Activated naive CD8-positive, alpha-beta T cell (primary cell): ENCODE results near the gene ANKRD16.
"Not testable (repeated sequence)": the region's sequence is repeated elsewhere in the genome, so short reads cannot be mapped to it uniquely, and the experiment has no call there.

Source experiments
- H3K27ac Mint-ChIP-seq: one replicate; pipeline ENCODE4 v1.8.0; 2021; ENCODE audit warnings: mixed read lengths
- H3K27me3 Mint-ChIP-seq: one replicate; pipeline ENCODE4 v1.8.0; 2021; ENCODE audit warnings: mixed read lengths
- H3K36me3 Mint-ChIP-seq: one replicate; pipeline ENCODE4 v1.8.0; 2021; ENCODE audit warnings: mixed read lengths
- H3K4me1 Mint-ChIP-seq: one replicate; pipeline ENCODE4 v1.8.0; 2021; ENCODE audit warnings: low read depth, mixed read lengths
- H3K4me3 Mint-ChIP-seq: one replicate; pipeline ENCODE4 v1.8.0; 2021; ENCODE audit warnings: mild to moderate bottlenecking, mixed read lengths
- H3K9me3 Mint-ChIP-seq: one replicate; pipeline ENCODE4 v1.8.0; 2021; ENCODE audit warnings: low read depth, mixed read lengths

ANKRD16 gene

DNA sequence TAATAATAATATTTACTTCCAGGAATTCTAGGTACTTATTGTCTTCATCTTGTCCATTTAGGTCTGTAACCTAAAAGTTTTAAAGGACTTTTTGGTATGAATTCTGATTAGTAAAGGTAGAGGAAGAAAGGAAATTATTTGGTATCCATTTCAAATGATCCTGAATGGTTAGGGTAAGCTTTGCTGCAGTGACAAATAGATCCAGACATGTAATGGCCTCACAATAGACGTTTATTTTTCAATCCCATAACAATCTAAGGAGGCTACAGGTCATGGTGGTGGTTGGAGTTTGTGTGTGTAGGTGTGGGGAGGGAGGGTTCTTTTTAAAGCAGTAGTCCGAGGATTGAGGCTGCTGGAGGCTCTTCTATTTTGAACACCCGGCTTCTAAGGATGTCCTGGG is 5.7 kb upstream of the ANKRD16 start:
- Mint-ChIP-seq H3K27me3 (no peaks in the 10 kb centered on the region), H3K36me3 (peaks cover 22% of the 10 kb centered on the region), H3K9me3 (no peaks in the 10 kb centered on the region), H3K4me1 (peaks cover 40% of the 10 kb centered on the region), H3K4me3 (no peak overlapping the region), H3K27ac (no peak overlapping the region)

DNA sequence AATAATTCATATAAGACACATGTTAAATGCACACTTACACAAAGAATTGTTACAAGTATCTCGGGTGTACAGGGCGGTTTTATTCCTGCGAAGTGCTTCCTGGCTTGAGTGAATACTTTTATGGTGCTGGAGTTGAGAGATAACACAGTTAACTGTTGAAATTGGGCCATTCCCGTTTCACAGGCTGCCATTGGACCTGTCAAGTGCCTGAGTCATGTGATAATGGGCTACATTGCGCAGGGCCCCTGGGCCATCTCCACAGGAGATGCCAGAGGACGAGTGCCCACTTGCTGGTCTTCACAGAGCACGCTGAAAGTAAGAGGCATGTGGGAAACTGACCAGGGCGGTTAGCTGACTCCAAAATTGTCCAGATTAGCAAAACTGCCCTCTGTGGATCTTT is 5.2 kb upstream of the ANKRD16 start:
- Mint-ChIP-seq H3K27me3 (no peaks in the 10 kb centered on the region), H3K4me1 (peaks cover 40% of the 10 kb centered on the region), H3K9me3 (no peaks in the 10 kb centered on the region), H3K36me3 (peaks cover 22% of the 10 kb centered on the region), H3K27ac (no peak overlapping the region), H3K4me3 (no peak overlapping the region)

DNA sequence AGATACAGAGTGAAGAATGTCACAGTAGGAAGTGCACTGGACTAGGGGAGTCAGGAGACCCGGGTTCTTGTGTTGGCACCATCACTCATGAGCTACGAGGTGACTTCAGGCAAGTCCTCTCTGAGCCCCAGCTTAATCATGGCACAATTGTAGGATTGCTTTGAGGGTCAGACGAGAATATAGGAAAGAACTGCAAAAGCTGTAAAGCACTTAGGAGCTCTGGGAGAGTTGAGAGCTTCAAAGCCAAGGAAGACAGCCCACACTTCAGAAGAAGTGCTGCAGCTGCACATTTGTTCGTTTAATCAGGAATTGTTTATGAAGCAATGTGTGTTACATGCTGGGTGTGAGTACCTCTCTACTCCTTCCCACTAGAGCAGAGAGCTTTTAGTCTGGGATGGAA is 4.7 kb upstream of the ANKRD16 start:
- Mint-ChIP-seq H3K27ac (no peak overlapping the region), H3K27me3 (no peaks in the 10 kb centered on the region), H3K4me1 (peaks cover 40% of the 10 kb centered on the region), H3K9me3 (no peaks in the 10 kb centered on the region), H3K36me3 (peaks cover 22% of the 10 kb centered on the region), H3K4me3 (no peak overlapping the region)

DNA sequence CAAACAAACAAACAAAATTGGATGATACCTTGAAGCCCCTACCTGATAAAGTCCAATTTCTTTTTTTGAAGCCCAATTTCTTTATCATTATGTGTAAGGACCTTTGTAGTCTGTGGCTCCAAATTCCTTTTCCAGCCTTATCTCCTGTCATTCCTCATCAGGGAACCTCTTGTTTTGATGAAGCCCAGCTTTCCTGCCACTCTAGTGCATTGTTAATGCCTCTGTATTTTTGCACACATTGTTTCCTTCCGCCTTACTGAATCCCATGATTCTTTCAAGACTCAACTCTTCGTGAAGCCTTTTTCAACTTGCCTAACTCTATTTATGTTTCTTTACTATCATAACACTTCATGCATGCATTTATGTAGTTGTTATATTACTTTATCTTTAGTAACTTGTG is 3.6 kb upstream of the ANKRD16 start:
- Mint-ChIP-seq H3K4me3 (no peak overlapping the region), H3K9me3 (no peaks in the 10 kb centered on the region), H3K27ac (no peak overlapping the region), H3K4me1 (peaks cover 45% of the 10 kb centered on the region), H3K36me3 (peaks cover 22% of the 10 kb centered on the region), H3K27me3 (no peaks in the 10 kb centered on the region)

DNA sequence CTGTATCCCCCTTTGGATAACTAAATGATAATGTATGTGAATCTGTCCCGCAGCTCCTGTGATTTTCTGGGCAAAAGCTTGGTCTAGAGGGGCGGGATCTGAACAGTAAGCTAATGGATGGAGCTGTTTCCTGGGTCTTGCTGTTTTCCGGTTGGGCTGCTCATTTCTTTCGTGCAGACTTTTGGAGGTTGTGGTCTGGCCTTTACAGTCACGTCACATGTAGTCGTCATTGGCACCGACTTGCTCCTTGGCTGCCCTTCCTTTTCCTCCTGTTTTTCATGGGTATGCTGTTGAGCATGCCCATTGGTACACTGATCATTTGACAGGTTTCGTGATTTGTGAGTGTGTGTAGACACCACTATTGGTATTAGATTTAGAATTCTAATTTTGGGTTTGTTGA is 2.3 kb upstream of the ANKRD16 start:
- no peaks in the 10 kb centered on the region for H3K27me3 Mint-ChIP-seq
- no peaks in the 10 kb centered on the region for H3K9me3 Mint-ChIP-seq
- peaks cover 54% of the 10 kb centered on the region for H3K4me1 Mint-ChIP-seq
- peak overlapping the region; percentile 34 for H3K27ac Mint-ChIP-seq
- peak overlapping the region; percentile 95 for H3K4me3 Mint-ChIP-seq
- H3K36me3 Mint-ChIP-seq, result peaks cover 13% of the 10 kb centered on the region

DNA sequence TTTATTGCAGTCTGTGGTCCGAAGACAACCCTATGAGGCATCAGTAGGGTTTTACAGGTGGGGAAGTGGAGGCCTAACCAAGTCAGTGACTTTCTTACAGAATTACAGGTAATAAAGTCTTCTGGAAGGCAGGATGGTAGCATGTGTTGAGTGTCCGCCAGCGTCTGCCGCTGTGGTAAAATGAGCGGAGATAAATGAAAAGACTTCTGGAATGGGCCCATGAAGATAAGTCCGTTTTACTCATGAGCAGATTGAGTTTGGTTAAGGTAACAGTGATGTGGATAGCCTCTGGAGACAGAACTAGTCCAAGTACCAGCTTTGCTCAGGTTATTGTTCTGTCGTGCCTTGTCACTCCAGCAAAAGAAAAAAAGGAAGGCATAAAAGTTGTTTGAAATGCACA is 1.3 kb upstream of the ANKRD16 start:
- Mint-ChIP-seq H3K36me3 (peaks cover 11% of the 10 kb centered on the region), H3K4me3 (peak overlapping the region; percentile 95), H3K27ac (peak overlapping the region; percentile 83), H3K27me3 (no peaks in the 10 kb centered on the region), H3K4me1 (peaks cover 55% of the 10 kb centered on the region), H3K9me3 (no peaks in the 10 kb centered on the region)

DNA sequence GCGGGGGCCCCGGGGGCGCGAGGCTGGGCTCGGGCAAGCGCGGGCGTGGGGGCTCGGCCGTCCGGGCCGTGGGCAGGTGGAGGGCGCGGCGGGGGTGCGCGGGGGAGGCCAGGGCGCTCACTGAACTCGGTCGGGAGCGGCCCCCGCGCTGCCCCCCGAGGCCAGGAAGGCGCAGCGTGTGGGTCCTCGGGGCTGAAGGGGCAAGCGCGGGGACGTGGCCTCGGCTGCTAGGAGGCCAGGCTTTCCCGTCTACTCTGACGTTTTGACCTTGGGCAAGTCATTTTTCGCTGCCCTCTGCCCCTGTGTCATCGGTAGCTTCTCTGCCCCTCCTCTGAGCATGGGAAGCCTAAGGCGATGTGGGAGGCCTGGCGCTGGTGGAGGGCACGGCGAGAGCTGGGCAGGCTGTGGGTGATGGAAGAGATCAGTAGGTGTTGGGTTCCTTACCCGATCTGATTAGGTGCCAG is 791 bp upstream of the ANKRD16 start:
- Mint-ChIP-seq H3K4me3 (peak overlapping the region; percentile 95), H3K4me1 (peaks cover 51% of the 10 kb centered on the region), H3K27me3 (no peaks in the 10 kb centered on the region), H3K36me3 (peaks cover 8% of the 10 kb centered on the region), H3K9me3 (no peaks in the 10 kb centered on the region), H3K27ac (peak overlapping the region; percentile 83)

DNA sequence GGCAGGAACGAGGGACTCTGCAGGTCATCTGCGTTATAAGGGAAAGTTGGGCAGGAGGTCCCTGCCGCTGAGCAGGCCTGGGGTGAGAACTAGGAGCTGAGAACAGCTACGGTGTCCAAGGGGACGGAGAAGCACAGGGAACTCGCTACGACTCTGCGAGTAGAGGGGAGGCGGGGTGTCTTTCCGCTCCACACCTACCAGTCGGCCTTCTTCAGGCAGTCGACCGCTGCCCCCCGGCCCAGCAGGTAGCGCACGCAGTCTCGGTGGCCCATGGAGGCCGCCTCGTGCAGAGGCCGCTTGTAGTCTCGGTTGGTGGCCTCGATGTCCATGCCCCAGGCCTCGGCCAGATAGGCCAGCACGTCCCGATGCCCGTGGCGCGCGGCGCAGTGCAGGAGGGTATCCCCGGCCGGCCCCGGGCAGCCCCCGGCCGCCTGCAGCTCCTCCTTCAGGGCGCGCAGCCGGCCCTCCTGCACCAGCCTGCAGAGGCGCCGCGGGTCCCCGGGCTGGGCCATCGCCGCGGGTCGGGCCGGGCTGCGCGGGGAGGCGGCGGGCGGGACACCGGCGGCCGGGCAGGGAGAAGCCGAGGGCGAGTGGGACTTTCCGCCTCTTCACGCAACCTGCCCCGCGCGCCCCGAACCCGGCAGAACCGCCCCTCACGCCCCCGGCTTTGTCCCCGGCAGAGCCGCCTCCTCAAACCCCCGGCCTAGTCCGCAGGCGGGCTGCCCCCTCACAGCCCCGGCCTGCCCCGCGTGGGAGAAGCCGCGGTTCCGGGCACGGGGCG is 660 bp downstream of the ANKRD16 start:
- Mint-ChIP-seq H3K9me3 (no peaks in the 10 kb centered on the region), H3K27me3 (no peaks in the 10 kb centered on the region), H3K4me1 (peaks cover 45% of the 10 kb centered on the region), H3K4me3 (peak overlapping the region; percentile 97), H3K36me3 (peaks cover 7% of the 10 kb centered on the region), H3K27ac (peak overlapping the region; percentile 84)

DNA sequence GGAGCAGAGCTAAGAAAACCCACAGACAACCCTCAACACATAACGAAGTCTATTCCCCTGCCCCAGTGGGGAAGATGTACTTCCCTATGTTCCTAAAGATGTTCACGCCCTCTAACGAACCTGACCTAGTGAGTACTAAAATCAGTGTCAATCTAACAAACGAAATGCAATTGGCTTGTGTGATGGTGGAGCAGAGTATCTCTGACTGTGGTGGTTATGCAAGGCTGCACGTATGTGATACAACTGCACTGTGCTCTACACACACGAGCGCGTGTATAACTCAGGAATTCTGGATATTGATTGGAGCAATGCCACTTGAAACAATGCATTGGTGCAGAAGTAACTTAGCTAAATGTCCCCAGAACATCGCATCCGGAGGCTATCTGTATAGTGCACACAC is 1.3 kb downstream of the ANKRD16 start:
- Mint-ChIP-seq H3K4me1 (peaks cover 42% of the 10 kb centered on the region), H3K9me3 (no peaks in the 10 kb centered on the region), H3K27me3 (no peaks in the 10 kb centered on the region), H3K4me3 (peak overlapping the region; percentile 97), H3K36me3 (peaks cover 7% of the 10 kb centered on the region), H3K27ac (peak overlapping the region; percentile 84)

DNA sequence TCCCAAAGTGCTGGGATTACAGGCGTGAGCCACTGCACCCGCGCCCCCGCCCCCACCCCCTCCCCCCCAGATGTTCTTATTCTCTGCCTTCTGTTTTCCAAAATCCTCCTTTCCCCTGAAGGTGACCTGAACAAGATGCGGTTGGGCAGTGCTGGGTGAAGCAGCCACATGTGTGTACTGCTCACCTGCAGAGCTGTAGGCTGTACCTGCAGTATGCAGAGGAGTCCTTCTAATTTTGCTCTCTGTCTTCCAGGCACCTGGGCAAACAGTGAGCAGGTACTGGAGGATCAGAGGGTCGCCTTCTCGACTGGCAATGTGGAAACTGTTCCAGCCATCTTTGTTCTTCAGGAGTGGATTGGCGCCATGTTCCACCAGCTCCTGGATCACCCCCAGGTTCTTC is 2.1 kb downstream of the ANKRD16 start:
- Mint-ChIP-seq H3K4me1 (peaks cover 39% of the 10 kb centered on the region), H3K27ac (no peak overlapping the region), H3K36me3 (peaks cover 7% of the 10 kb centered on the region), H3K4me3 (peak overlapping the region; percentile 97), H3K27me3 (no peaks in the 10 kb centered on the region), H3K9me3 (no peaks in the 10 kb centered on the region)

DNA sequence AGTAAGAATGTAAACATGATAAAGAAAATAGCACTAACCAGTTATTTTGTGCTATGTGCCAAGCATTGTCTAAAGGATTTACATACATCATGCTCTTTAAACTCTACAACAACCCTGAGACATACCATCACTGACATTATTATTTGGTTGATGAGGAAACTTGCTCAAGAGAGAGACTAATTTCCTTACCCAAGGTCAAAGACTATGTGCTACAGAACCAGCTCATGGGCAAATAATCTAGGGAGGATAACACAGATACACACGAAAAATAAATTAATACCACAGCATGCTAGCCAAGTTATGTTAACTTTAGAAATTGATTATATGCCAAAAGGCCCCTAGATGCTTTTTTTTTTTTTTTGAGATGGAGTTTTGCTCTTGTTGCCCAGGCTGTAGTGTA is 2.7 kb downstream of the ANKRD16 start:
- peaks cover 32% of the 10 kb centered on the region for H3K4me1 Mint-ChIP-seq
- H3K27me3 Mint-ChIP-seq, result no peaks in the 10 kb centered on the region
- H3K36me3 Mint-ChIP-seq, result peaks cover 8% of the 10 kb centered on the region
- H3K9me3 Mint-ChIP-seq, result no peaks in the 10 kb centered on the region
- peak overlapping the region; percentile 39 for H3K4me3 Mint-ChIP-seq
- no peak overlapping the region for H3K27ac Mint-ChIP-seq

DNA sequence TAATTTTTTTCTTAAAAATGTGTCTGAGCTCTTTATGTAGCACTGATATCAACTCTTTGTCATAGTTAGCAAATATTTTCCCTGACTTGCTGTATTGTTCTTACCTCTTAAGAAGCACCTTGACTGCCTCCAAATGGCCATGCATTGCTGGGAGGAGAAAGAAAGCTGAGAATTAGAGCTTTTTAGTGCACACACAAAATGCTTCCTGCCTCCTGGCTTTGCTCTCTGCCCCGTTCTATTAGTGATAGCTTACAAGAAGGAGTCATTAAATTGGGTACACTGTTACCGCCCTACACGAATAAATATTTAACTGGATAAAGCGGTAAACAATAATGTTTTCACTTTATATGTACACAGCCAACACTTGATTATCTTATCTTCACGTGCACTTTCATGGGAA is 4.1 kb downstream of the ANKRD16 start:
- H3K27me3 Mint-ChIP-seq, result no peaks in the 10 kb centered on the region
- H3K9me3 Mint-ChIP-seq, result no peaks in the 10 kb centered on the region
- no peak overlapping the region for H3K4me3 Mint-ChIP-seq
- no peak overlapping the region for H3K27ac Mint-ChIP-seq
- peaks cover 9% of the 10 kb centered on the region for H3K36me3 Mint-ChIP-seq
- H3K4me1 Mint-ChIP-seq, result peaks cover 18% of the 10 kb centered on the region

DNA sequence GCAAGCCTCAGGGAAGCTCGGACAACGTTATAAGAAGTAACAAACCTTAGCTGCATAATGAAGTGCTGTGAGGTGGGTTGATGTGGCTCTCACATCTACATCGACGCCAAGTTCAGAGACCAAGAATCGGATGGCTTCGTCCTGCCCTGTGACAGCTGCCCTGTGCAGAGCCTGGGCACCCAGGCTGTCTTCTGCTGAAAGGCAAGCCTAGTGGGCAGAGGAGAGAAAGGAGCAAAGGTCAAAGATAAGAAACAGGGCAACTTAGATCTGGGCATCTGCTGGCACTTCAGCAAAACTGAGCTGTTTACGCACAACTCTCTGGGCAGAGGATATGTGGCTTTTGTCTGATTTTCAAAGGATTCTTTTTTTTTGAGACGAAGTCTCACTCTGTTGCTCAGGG is 6.7 kb downstream of the ANKRD16 start:
- Mint-ChIP-seq H3K9me3 (no peaks in the 10 kb centered on the region), H3K36me3 (peaks cover 12% of the 10 kb centered on the region), H3K4me3 (no peak overlapping the region), H3K4me1 (peaks cover 9% of the 10 kb centered on the region), H3K27ac (no peak overlapping the region), H3K27me3 (no peaks in the 10 kb centered on the region)

DNA sequence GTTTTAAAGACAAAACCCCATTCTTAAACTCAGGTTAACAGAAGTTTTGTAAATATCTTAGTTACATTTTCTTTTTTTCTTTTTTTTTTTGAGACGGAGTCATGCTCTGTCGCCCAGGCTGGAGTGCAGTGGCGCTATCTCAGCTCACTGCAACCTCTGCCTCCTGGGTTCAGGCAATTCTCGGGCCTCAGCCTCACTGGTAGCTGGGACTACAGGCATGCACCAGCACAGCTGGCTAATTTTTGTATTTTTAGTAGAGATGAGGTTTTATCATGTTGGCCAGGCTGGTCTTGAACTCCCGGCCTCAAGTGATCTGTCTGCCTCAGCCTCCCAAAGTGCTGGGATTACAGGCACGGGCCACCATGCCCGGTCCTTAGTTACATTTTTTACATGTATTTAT is 12.7 kb downstream of the ANKRD16 start:
- H3K27ac Mint-ChIP-seq, H3K36me3 Mint-ChIP-seq, H3K4me1 Mint-ChIP-seq, H3K27me3 Mint-ChIP-seq, H3K4me3 Mint-ChIP-seq, H3K9me3 Mint-ChIP-seq: not testable (repeated sequence)

DNA sequence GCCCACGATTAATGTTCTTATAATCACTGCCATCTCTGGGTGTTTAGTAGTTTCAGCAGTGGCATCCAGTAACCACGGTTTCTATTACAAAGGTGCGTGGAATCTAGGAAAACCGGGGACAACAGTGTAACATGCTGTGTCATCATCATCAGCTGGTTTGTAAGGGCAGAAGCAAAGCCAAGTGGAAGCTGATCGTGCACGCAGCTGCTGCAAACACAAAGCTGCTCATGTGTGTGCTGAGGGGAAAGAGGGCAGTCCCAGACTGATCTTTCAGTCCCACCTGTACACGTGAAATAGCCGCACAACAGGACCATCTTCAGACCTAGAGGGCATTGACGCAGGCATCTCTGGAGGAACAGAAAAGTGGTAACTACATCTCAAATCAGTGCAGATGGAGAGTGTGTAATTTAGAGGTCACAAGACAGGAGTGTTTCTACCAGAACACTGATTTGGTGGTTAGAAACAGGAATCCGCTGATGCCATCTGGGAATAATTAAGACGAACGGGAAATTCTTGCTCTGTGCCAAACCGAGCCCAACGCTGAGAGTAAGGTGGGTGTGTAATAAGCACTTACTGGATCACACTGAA is 13.4 kb downstream of the ANKRD16 start:
- Mint-ChIP-seq H3K27ac (no peak overlapping the region), H3K27me3 (no peaks in the 10 kb centered on the region), H3K9me3 (no peaks in the 10 kb centered on the region), H3K4me3 (no peak overlapping the region), H3K4me1 (peaks cover 4% of the 10 kb centered on the region), H3K36me3 (peaks cover 9% of the 10 kb centered on the region)

DNA sequence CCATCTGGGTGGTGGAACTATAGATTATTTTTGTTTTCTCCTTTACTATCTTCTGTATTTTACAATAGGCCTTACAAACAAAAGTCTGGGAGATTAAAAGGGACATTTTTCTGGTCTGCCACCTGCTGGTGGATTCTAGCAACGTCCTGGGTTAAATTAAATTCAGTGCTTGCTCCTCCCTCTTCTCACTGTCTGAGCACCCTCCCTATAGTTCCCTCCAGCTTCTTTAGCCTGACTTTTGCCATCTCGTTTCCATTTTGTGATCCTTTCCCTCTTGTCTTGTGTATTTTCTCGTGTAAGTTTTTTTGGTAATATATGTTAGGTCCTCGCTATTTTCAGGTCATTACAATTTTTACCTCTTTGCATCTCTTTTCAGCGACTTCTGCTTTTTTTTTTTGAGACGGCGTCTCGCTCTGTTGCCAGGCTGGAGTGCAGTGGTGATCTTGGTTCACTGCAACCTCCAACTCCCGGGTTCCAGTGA is 16.1 kb downstream of the ANKRD16 start:
- H3K27me3 Mint-ChIP-seq, result no peaks in the 10 kb centered on the region
- H3K9me3 Mint-ChIP-seq, result no peaks in the 10 kb centered on the region
- H3K4me1 Mint-ChIP-seq, result peaks cover 4% of the 10 kb centered on the region
- no peak overlapping the region for H3K27ac Mint-ChIP-seq
- peaks cover 13% of the 10 kb centered on the region for H3K36me3 Mint-ChIP-seq
- peak overlapping the region; percentile 38 for H3K4me3 Mint-ChIP-seq
